A549 (cell line): ENCODE results near the gene ALPK3. TPM values are rescaled to one million over a fixed set of nuclear protein-coding genes. Genes with fewer than 3 reads are reported as not detected.

ENCODE experiments used
- ATAC-seq, 2 experiments: fragments of 200-7000 bp in 1 of 2; fragments of >200 bp in 1 of 2; cut with Nextera tagmentation in 1 of 2; cut with Tn5 transposase in 1 of 2; 3 replicates each; pipeline versions ENCODE4 v1.8.0 to v1.9.1; 2018 to 2020; ENCODE audit warnings: mild to moderate bottlenecking in 1 of 2, moderate library complexity in 1 of 2
- CTCF ChIA-PET: fragments of 300-600 bp; sonication (Branson Sonifier 250); formaldehyde crosslinking; extraction: SDS; loops from one replicate; lab custom pipeline; 2021; ENCODE audit warnings: antibody characterized with exemption, inconsistent platforms; lab: Yijun Ruan, JAX
- POLR2A ChIA-PET: fragments of 350-600 bp; formaldehyde crosslinking; extraction: SDS; loops from one replicate; lab custom pipeline; 2021; ENCODE audit warnings: antibody characterized with exemption, inconsistent platforms; lab: Yijun Ruan, JAX
- DNase-seq, 2 experiments: peaks; one replicate each; pipeline versions ENCODE4 v3.0.0 to v3.0.0-alpha.2; 2011 to 2016; ENCODE audit warnings: low read depth in 1 of 2, low spot score in 1 of 2
- FAIRE-seq: peaks from 2 replicates; lab custom pipeline; 2011; peaks lifted over from hg19 to GRCh38; lab: Jason Lieb, UNC
- H3K27ac ChIP-seq, 2 experiments: fragments of >200 bp; sonication (Bioruptor Twin); formaldehyde crosslinking; 3 replicates each; pipeline ENCODE4 v1.5.1; 2016 to 2017
- H3K4me1 ChIP-seq: fragments of >200 bp; sonication (Bioruptor Twin); formaldehyde crosslinking; 3 replicates; pipeline ENCODE4 v1.6.1; 2016
- H3K4me2 ChIP-seq: fragments of >200 bp; sonication (Bioruptor Twin); formaldehyde crosslinking; 3 replicates; pipeline ENCODE4 v1.6.1; 2016
- H3K4me3 ChIP-seq: fragments of >200 bp; sonication (Bioruptor Twin); formaldehyde crosslinking; 3 replicates; pipeline ENCODE4 v1.5.1; 2016
- H3K9me3 ChIP-seq: fragments of >200 bp; sonication (Bioruptor Twin); formaldehyde crosslinking; 3 replicates; pipeline ENCODE4 v1.6.1; 2016
- BHLHE40 ChIP-seq: IDR thresholded peaks from 2 replicates; pipeline ENCODE4 v1.6.1; 2012; ENCODE audit warnings: low read depth, low read length, inconsistent platforms
- CBX2 ChIP-seq: fragments of 200-600 bp; sonication (generic); IDR thresholded peaks from 2 replicates; pipeline ENCODE4 v1.6.1; 2016; ENCODE audit warnings: low read depth, mild to moderate bottlenecking, borderline replicate concordance
- CBX8 ChIP-seq: fragments of 200-600 bp; sonication (generic); IDR thresholded peaks from 2 replicates; pipeline ENCODE4 v1.6.1; 2016
- CEBPB ChIP-seq, 2 experiments: fragments of >200 bp in 1 of 2; sonication (Bioruptor Twin) in 1 of 2; formaldehyde crosslinking in 1 of 2; IDR thresholded peaks; 2 replicates each; pipeline ENCODE4 v1.6.1; 2012 to 2016
- CHD4 ChIP-seq: fragments of 200-600 bp; sonication (generic); IDR thresholded peaks from 2 replicates; pipeline ENCODE4 v1.6.1; 2016; ENCODE audit warnings: antibody characterized with exemption, mild to moderate bottlenecking, borderline replicate concordance
- FOXS1 ChIP-seq: fragments of 250-450 bp; sonication (Bioruptor Pico); IDR thresholded peaks from 2 replicates; pipeline ENCODE4 v1.5.0; 2020; ENCODE audit warnings: mild to moderate bottlenecking, moderate library complexity
- GATA3 ChIP-seq: IDR thresholded peaks from 2 replicates; pipeline ENCODE4 v1.6.1; 2012; ENCODE audit warnings: borderline replicate concordance
- HDAC2 ChIP-seq: fragments of 200-600 bp; sonication (generic); IDR thresholded peaks from 2 replicates; pipeline ENCODE4 v1.6.1; 2016
- HOXB13 ChIP-seq: fragments of 250-450 bp; sonication (Bioruptor Pico); IDR thresholded peaks from 2 replicates; pipeline ENCODE4 v1.5.0; 2020; ENCODE audit warnings: low read depth, mild to moderate bottlenecking, moderate library complexity
- HOXB5 ChIP-seq: fragments of 250-450 bp; sonication (Bioruptor Pico); IDR thresholded peaks from 2 replicates; pipeline ENCODE4 v1.5.0; 2020; ENCODE audit warnings: mild to moderate bottlenecking, moderate library complexity
- MAFK ChIP-seq: fragments of 450-650 bp; IDR thresholded peaks from 2 replicates; pipeline ENCODE4 v1.6.1; 2014; ENCODE audit not compliant: partially characterized antibody
- POLR2A ChIP-seq: IDR thresholded peaks from 2 replicates; pipeline ENCODE4 v1.6.1; 2012; ENCODE audit warnings: mild to moderate bottlenecking, low read length
- RAD21 ChIP-seq, 2 experiments: fragments of >200 bp in 1 of 2; sonication (Bioruptor Twin) in 1 of 2; formaldehyde crosslinking in 1 of 2; IDR thresholded peaks in 1 of 2; conservative IDR thresholded peaks in 1 of 2; 2 replicates in 1 of 2; 3 replicates in 1 of 2; pipeline ENCODE4 v1.6.1; 2012 to 2018; ENCODE audit warnings: inconsistent platforms in 1 of 2
- RARB ChIP-seq: fragments of 250-450 bp; sonication (Bioruptor Pico); IDR thresholded peaks from 2 replicates; pipeline ENCODE4 v1.8.0; 2021; ENCODE audit warnings: mild to moderate bottlenecking, moderate library complexity
- RNF2 ChIP-seq: fragments of 200-600 bp; sonication (generic); IDR thresholded peaks from 2 replicates; pipeline ENCODE4 v1.6.1; 2016; ENCODE audit warnings: low read depth, mild to moderate bottlenecking, antibody characterized with exemption, moderate library complexity, borderline replicate concordance
- TFCP2L1 ChIP-seq: fragments of 250-450 bp; sonication (Bioruptor Pico); IDR thresholded peaks from 2 replicates; pipeline ENCODE4 v1.5.0; 2021; ENCODE audit warnings: mild to moderate bottlenecking
- ZSCAN20 ChIP-seq: fragments of 250-450 bp; sonication (Bioruptor Pico); IDR thresholded peaks from 2 replicates; pipeline ENCODE4 v1.8.0; 2022; ENCODE audit warnings: mild to moderate bottlenecking, moderate library complexity
- WGBS: methylation state at CpG from one replicate; pipeline ENCODE4 v1.1.6; 2017; ENCODE audit errors: missing lambda C conversion rate; 5-methylcytosine and 5-hydroxymethylcytosine counted together
- polyA plus RNA-seq, 4 experiments: library from polyadenylated mRNA; depleted of rRNA in 3 of 4; stranded (reverse); fragments of >200 nt; fragmentation: RNase III in 1 of 4; extraction: RNeasy Plus Mini Kit Qiagen cat#74134 plus additional on column Dnase treatment in 1 of 4; gene quantifications; 2 replicates in 3 of 4; 3 replicates in 1 of 4; pipeline ENCODE4 v1.2.3, GENCODE V29; 2011 to 2017
- TF ChIP-seq, protein P1 (sequence below): fragments of 450-650 bp; IDR thresholded peaks from 2 replicates; pipeline ENCODE4 v1.6.1; 2014; ENCODE audit warnings: antibody characterized with exemption
- TF ChIP-seq, protein P2 (sequence below): fragments of 200-600 bp; sonication (generic); IDR thresholded peaks from 2 replicates; pipeline ENCODE4 v1.6.1; 2016; ENCODE audit warnings: antibody characterized with exemption, mild to moderate bottlenecking, moderate library complexity
- TF ChIP-seq, protein P3 (sequence below): fragments of 150-350 bp; IDR thresholded peaks from 2 replicates; pipeline ENCODE4 v1.6.1; 2014; ENCODE audit warnings: low read depth, mild to moderate bottlenecking, low read length
- TF ChIP-seq, protein P4 (sequence below): fragments of 250-450 bp; sonication (Bioruptor Pico); IDR thresholded peaks from 2 replicates; pipeline ENCODE4 v1.5.0; 2020; ENCODE audit warnings: low read depth, mild to moderate bottlenecking, moderate library complexity
- TF ChIP-seq, protein P5 (sequence below): IDR thresholded peaks from 2 replicates; pipeline ENCODE4 v1.6.1; 2012

ALPK3 gene
- polyA plus RNA-seq, 2 of the 4 experiments (the other 2 are of a cell fraction), result 0.26 to 0.30 TPM

DNA sequence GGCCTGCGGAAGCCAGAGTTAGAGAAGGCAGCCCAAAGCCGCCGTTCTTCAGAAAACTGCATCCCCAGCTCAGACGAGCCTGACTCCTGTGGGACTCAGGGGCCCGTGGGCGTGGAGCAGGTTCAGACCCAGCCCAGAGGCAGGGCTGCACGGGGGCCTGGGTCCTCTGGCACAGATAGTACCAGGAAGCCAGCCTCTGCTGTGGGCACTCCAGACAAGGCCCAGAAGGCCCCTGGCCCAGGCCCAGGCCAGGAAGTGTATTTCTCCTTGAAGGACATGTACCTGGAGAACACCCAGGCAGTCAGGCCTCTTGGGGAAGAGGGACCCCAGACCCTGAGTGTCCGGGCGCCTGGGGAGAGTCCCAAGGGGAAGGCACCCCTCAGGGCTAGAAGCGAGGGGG, 23.1 kb downstream of the ALPK3 start:
- TF ChIP-seq RARB (no peak), CHD4 (no peak), GATA3 (no peak), CBX8 (no peak), RNF2 (no peak), BHLHE40 (no peak), POLR2A (no peak), ZSCAN20 (CRISPR knock-in tag) (no peak), TFCP2L1 (CRISPR knock-in tag) (no peak)
- H3K9me3 ChIP-seq, result no peaks in the 10 kb centered on the region; the same call in 2 of the 3 replicates
- FAIRE-seq (no peak), DNase-seq (no peak), ATAC-seq (peak in 1 of 2 experiments; percentile 11; a peak in 3 of 6 replicates)
- CTCF ChIA-PET, result interaction anchor here (0.7 to 3.8 kb wide), 11 partner anchors 11 to 88 kb away, joined by 3 to 18 read pairs (median 4); no protein-coding TSS in a partner anchor
- 84% methylated on average over 10 of the region's 10 CpGs for WGBS
- H3K4me3 ChIP-seq, result no peak overlapping the region
- POLR2A ChIA-PET, result no interaction called here
- peaks cover 18% of the 10 kb centered on the region for H3K4me1 ChIP-seq
- H3K4me2 ChIP-seq, result peak overlapping the region; percentile 40
- peak overlapping the region; percentile 31 to 77; a peak in 5 of 6 replicates for H3K27ac ChIP-seq

DNA sequence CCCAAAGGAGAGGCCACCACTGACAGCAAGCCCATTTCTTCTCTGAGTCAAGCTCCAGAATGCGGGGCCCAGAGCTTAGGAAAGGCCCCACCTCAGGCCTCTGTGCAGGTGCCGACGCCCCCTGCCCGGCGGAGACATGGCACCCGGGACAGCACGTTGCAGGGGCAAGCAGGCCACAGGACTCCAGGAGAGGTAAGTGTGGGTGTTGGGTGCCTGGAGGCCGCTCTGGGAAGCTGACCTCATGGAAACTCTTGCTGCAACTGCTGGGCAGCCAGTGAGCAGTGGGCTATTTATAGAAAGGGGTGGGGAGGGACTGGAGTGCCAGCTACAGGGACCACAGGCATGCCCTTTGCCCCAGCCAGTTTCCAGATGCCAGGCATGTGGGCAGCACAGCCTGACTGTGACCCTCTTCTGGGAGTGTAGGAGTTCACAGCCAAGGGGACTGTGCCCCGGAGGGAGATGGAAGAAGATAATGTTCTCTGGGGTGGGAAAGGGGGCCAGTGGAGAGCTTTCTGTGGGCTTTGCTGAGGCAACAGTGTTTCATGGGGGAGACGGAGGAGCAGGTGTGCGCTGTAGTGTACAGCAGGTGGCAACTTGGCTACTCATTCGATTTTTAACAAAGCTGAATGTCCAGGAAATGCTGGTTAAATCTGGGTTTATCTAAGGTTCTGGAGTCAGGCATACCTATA, 23.7 kb downstream of the ALPK3 start:
- DNase-seq (peak in 1 of 2 experiments; percentile 73), ATAC-seq (peak; percentile 78 to 80), FAIRE-seq (no peak)
- TF ChIP-seq, protein P1, sequence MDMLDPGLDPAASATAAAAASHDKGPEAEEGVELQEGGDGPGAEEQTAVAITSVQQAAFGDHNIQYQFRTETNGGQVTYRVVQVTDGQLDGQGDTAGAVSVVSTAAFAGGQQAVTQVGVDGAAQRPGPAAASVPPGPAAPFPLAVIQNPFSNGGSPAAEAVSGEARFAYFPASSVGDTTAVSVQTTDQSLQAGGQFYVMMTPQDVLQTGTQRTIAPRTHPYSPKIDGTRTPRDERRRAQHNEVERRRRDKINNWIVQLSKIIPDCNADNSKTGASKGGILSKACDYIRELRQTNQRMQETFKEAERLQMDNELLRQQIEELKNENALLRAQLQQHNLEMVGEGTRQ, result no peak
- peak; percentile 12; the same call in 1 of the 2 replicates for TF ChIP-seq HOXB13
- TF ChIP-seq CEBPB (IDR thresholded peaks at IDR 0.05), result 0 out of 4 replicates have a peak, but pooled peaks of 1 of the 2 experiments have one; percentile 23
- WGBS, result 70% methylated on average over 12 of the region's 12 CpGs
- H3K4me2 ChIP-seq, result peak overlapping the region; percentile 40
- peaks cover 4% of the 10 kb centered on the region; the same call in 2 of the 3 replicates for H3K9me3 ChIP-seq
- CTCF ChIA-PET, result interaction anchor here (0.7 to 3.8 kb wide), 11 partner anchors 11 to 87 kb away, joined by 3 to 18 read pairs (median 4); no protein-coding TSS in a partner anchor
- peaks cover 20% of the 10 kb centered on the region for H3K4me1 ChIP-seq
- no peak overlapping the region for H3K4me3 ChIP-seq
- POLR2A ChIA-PET, result no interaction called here
- H3K27ac ChIP-seq, result peak overlapping the region; percentile 31 to 77; a peak in 5 of 6 replicates

DNA sequence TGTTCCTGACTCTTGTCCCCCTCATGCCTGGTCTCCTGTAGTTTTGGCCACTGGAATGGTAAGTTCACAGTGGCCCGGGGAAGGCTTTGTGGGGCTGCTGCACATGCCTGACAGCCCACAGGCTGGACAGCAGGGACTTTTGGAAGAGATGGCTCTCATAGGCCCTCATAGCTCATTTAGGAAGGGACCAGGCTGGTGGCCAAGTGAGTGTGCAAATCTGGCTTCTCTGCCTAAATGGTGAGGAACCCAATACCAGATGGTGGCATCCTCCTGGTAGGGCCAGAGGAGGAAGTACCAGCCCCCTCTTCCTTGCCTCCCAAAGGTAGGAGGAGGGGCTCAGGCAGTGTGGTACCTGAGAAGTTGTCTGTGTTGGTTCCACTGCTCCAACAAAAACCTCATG, 25.6 kb downstream of the ALPK3 start:
- ChIA-PET CTCF (interaction anchor here (0.9 to 1.9 kb wide), 3 partner anchors 19 to 85 kb away, joined by 3 to 7 read pairs (median 4); no protein-coding TSS in a partner anchor), POLR2A (interaction anchor here (0.8 kb wide), 1 partner anchor 14 kb away, joined by 3 read pairs; no protein-coding TSS in a partner anchor)
- Histone ChIP-seq H3K4me1 (peaks cover 20% of the 10 kb centered on the region), H3K4me3 (no peak overlapping the region), H3K4me2 (no peak overlapping the region), H3K9me3 (peaks cover 23% of the 10 kb centered on the region), H3K27ac (peak overlapping the region in 1 of 2 experiments; percentile 2; a peak in 2 of 6 replicates)
- DNase-seq (no peak), FAIRE-seq (no peak), ATAC-seq (no peak)
- TF ChIP-seq, protein P2, sequence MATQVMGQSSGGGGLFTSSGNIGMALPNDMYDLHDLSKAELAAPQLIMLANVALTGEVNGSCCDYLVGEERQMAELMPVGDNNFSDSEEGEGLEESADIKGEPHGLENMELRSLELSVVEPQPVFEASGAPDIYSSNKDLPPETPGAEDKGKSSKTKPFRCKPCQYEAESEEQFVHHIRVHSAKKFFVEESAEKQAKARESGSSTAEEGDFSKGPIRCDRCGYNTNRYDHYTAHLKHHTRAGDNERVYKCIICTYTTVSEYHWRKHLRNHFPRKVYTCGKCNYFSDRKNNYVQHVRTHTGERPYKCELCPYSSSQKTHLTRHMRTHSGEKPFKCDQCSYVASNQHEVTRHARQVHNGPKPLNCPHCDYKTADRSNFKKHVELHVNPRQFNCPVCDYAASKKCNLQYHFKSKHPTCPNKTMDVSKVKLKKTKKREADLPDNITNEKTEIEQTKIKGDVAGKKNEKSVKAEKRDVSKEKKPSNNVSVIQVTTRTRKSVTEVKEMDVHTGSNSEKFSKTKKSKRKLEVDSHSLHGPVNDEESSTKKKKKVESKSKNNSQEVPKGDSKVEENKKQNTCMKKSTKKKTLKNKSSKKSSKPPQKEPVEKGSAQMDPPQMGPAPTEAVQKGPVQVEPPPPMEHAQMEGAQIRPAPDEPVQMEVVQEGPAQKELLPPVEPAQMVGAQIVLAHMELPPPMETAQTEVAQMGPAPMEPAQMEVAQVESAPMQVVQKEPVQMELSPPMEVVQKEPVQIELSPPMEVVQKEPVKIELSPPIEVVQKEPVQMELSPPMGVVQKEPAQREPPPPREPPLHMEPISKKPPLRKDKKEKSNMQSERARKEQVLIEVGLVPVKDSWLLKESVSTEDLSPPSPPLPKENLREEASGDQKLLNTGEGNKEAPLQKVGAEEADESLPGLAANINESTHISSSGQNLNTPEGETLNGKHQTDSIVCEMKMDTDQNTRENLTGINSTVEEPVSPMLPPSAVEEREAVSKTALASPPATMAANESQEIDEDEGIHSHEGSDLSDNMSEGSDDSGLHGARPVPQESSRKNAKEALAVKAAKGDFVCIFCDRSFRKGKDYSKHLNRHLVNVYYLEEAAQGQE, result no peak
- TF ChIP-seq HOXB5 (CRISPR knock-in tag) (no peak), ZSCAN20 (CRISPR knock-in tag) (no peak), HDAC2 (no peak), CBX2 (no peak), FOXS1 (no peak), MAFK (no peak), RAD21 (conservative IDR thresholded peaks at IDR 0.05 in 1 of 2, IDR thresholded peaks at IDR 0.05 in 1 of 2) (no peak)
- TF ChIP-seq, protein P3, sequence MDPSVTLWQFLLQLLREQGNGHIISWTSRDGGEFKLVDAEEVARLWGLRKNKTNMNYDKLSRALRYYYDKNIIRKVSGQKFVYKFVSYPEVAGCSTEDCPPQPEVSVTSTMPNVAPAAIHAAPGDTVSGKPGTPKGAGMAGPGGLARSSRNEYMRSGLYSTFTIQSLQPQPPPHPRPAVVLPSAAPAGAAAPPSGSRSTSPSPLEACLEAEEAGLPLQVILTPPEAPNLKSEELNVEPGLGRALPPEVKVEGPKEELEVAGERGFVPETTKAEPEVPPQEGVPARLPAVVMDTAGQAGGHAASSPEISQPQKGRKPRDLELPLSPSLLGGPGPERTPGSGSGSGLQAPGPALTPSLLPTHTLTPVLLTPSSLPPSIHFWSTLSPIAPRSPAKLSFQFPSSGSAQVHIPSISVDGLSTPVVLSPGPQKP, result no peak
- TF ChIP-seq, protein P4, sequence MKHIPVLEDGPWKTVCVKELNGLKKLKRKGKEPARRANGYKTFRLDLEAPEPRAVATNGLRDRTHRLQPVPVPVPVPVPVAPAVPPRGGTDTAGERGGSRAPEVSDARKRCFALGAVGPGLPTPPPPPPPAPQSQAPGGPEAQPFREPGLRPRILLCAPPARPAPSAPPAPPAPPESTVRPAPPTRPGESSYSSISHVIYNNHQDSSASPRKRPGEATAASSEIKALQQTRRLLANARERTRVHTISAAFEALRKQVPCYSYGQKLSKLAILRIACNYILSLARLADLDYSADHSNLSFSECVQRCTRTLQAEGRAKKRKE (CRISPR knock-in tag), result no peak
- TF ChIP-seq, protein P5, sequence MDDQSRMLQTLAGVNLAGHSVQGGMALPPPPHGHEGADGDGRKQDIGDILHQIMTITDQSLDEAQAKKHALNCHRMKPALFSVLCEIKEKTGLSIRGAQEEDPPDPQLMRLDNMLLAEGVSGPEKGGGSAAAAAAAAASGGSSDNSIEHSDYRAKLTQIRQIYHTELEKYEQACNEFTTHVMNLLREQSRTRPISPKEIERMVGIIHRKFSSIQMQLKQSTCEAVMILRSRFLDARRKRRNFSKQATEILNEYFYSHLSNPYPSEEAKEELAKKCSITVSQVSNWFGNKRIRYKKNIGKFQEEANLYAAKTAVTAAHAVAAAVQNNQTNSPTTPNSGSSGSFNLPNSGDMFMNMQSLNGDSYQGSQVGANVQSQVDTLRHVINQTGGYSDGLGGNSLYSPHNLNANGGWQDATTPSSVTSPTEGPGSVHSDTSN, result no peak
- WGBS, result 100% methylated on average over 1 of the region's 1 CpG
